Testis (tissue), 2 donors: ENCODE results near the gene HSPB6.

Experiments
- CTCF ChIP-seq, 3 experiments: fragments of 450-650 bp in 2 of 3; fragments of 200-600 bp in 1 of 3; sonication (generic) in 1 of 3; IDR thresholded peaks; one replicate each; pipeline ENCODE4 v1.5.1; 2016 to 2019; ENCODE audit warnings: antibody characterized with exemption in 3 of 3, mild to moderate bottlenecking in 2 of 3, moderate library complexity in 1 of 3
- POLR2A ChIP-seq: fragments of 450-650 bp; IDR thresholded peaks from one replicate; pipeline ENCODE4 v1.6.1; 2017; ENCODE audit warnings: antibody characterized with exemption, mild to moderate bottlenecking, moderate library complexity

GRCh38 chr19:35733180-35734125, 23.4 kb downstream of the HSPB6 start:
- TF ChIP-seq CTCF (IDR thresholded peaks at IDR 0.05) (no peak), POLR2A (no peak)
